RWPE1 (cell line): ENCODE results near the gene IMMP2L.

Source experiments
- CTCF ChIA-PET: fragments of 350-600 bp; sonication (Branson Sonifier 250); formaldehyde crosslinking; extraction: SDS; loops from one replicate; lab custom pipeline; 2021; lab: Yijun Ruan, JAX
- POLR2A ChIA-PET: fragments of 400-600 bp; formaldehyde crosslinking; extraction: SDS; loops from one replicate; lab custom pipeline; 2020; ENCODE audit warnings: antibody characterized with exemption; ENCODE audit not compliant: low non-redundant PET; lab: Yijun Ruan, JAX
- DNase-seq: peaks from one replicate; pipeline ENCODE4 v3.0.0; 2012; ENCODE audit warnings: low spot score
- H3K27ac ChIP-seq: fragments of 450-650 bp; 2 replicates; pipeline ENCODE4 v1.5.1; 2017
- CTCF ChIP-seq: fragments of 450-650 bp; conservative IDR thresholded peaks from 2 replicates; pipeline ENCODE4 v1.5.1; 2017; ENCODE audit warnings: low read depth, mild to moderate bottlenecking

IMMP2L gene

GRCh38 chr7:110841840-110842545 is 720.3 kb downstream of the IMMP2L start:
- ChIA-PET CTCF (no interaction called here), POLR2A (no interaction called here)
- no peak for TF ChIP-seq CTCF
- DNase-seq, result no peak
- no peak overlapping the region for H3K27ac ChIP-seq

DNA sequence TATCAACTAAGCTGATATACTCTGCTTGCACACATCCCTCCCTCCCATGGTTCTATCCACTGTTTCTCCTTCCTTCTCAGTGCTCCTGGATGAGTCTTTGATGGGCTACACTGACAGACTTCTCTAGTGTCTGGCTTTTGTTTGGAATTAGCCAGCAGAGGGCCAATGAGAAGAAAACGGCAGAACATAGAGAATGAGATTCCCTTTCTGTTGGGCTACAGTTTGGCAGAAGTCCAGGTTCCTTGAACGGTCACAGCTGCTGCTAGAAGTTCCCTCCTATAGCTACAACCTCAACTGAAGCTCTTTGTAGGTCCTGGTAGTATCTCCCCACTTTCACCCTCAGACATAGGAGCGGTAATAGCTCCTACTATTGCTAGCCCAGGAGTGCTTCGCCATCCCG is 722.4 kb downstream of the IMMP2L start:
- no peak for DNase-seq
- POLR2A ChIA-PET, result no interaction called here
- no peak for TF ChIP-seq CTCF
- CTCF ChIA-PET, result no interaction called here
- H3K27ac ChIP-seq, result no peak overlapping the region

DNA sequence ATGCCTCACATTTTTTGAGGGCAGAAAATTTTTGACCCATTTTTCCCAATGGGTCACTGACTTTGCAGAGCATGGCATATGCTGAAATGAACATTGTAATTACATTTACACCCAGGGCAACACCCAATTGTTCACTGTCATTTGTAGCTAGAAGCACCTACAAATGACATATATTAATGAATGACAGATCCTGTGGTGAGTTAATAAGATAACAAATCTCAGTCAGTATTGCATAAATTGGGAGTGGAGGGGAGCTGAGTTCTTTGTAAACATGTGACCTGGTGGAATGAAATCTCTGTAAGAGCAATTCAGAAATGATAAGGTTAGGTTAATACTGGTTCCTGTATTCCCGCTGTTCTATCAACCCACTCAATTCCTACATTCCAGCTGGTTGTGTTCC is 726.4 kb downstream of the IMMP2L start:
- no peak for TF ChIP-seq CTCF
- ChIA-PET POLR2A (no interaction called here), CTCF (interaction anchor here (0.5 kb wide), 1 partner anchor 516 kb away, joined by 6 read pairs; no protein-coding TSS in a partner anchor)
- H3K27ac ChIP-seq, result no peak overlapping the region
- no peak for DNase-seq

GRCh38 chr7:110835218-110835617 is 727.1 kb downstream of the IMMP2L start:
- CTCF ChIA-PET, result no interaction called here
- DNase-seq, result no peak
- POLR2A ChIA-PET, result no interaction called here
- TF ChIP-seq CTCF, result no peak
- no peak overlapping the region for H3K27ac ChIP-seq

DNA sequence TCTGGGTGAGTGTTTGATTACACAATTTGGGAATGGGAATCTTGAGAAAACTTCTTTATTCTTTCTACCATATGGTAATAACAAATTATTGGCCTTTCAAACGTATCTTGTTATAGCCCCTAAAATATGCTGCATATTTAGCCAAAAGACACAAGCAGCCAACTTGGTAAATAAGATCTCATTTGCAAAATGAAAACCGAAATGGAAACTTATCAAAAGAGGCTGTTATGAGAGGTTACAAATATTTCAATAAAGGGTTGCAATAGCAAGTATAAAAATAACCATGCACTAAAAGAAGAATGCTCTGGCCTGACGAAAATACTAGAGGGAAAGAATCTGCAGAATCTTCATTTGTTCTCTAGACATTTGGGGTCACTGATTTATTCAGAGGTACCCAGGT is 730.9 kb downstream of the IMMP2L start:
- TF ChIP-seq CTCF, result no peak
- POLR2A ChIA-PET, result no interaction called here
- DNase-seq, result no peak
- H3K27ac ChIP-seq, result no peak overlapping the region
- CTCF ChIA-PET, result no interaction called here

DNA sequence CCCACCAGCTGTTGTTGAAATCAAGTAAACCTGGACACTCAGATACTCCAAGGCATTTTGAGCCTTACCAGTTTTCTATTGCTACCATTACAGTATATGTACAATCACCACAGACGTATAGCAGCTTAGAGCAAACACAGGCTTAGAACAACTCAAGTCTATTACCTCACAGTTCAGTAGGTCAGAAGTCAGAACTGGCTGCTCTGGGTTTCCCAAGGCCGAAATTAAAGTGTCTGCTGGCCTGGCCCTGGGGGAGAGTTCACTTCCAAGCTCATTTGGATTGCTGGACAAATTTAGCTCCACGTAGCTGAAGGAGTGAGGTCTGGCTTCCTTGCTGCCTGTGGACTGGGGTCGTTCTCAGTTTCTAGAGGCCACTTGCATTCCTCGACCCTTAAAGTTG is 731.5 kb downstream of the IMMP2L start:
- ChIA-PET CTCF (no interaction called here), POLR2A (no interaction called here)
- no peak for DNase-seq
- no peak overlapping the region for H3K27ac ChIP-seq
- TF ChIP-seq CTCF, result no peak
